SIG-M5 treated with dmso at 0.1 percent for 504 hours (cell line): Measurements from ENCODE around the gene TMEM11.
"Not testable (repeated sequence)": the region's sequence is repeated elsewhere in the genome, so short reads cannot be mapped to it uniquely, and the experiment has no call there.

ENCODE experiments used
- DNase-seq: peaks from one replicate; lab custom pipeline; 2025; ENCODE audit not compliant: unreplicated experiment; lab: John Stamatoyannopoulos, UW

Gene TMEM11

DNA sequence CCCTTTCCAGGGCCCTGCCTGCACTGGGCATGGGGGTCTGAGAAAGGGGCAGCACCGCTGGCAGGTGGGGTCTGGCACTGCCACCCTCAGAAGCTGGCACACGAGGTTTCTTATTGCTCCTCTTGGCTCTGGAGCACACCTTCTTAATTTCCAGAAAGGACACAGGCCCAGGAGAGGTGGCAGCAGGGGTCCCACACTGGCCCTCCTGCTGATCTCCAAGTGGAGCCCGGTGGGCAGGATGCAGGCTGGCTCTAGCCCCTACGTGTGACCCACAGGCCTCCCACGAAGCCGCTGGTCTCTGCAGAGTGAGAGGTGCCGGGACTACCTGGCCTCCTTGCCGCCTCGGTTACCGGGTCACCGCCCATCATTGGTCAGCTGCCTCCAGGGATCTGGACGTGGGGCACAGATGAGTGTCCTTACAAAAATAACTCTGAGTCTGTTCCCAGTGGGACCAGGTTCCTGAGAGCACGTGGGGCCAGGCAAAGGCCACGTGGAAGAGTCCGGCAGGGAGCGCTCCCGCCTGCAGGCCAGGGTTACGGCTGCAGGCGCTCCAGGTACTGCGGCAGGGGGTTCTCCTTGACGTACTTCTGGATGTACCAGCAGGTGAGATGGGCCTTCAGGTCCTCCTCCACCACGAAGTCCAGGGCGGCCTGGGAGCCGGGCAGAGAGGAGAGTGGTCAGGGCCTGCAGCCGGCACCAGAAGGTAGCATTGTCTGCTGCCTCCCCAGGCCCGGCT is 29.0 kb upstream of the TMEM11 start:
- no peak for DNase-seq

DNA sequence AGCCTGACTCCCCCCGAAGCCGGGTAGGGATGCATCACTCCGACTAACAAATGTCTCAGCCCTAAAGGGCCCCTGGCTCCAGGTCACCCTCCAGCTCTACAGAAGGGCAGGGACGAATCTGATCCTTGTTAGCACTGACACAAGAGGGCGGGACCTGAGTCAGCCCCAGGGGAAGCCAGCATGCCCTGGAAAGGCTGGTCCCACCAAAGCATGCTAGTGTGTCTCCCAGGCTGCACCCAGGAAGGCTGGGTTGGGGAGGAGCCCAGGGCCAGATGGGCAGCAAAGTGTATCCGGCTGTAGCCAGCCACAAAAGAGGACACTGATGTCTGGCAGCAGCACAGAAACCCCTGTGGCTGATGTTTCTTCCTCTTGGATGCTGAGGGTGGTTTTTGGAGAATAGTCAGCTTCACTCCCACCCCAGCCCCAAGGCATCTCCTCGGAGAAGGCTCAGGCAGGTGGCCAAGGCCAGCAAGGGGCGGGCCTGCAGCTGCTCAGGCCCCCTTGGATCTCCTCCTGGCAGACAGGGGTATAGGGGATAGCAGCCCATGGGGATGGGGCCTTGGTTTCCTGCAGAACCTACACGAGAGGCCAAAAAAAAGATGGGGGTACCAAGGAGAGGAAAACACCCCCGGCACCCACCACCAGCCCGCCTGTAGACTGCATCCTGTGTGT is 28.2 kb upstream of the TMEM11 start:
- no peak for DNase-seq

DNA sequence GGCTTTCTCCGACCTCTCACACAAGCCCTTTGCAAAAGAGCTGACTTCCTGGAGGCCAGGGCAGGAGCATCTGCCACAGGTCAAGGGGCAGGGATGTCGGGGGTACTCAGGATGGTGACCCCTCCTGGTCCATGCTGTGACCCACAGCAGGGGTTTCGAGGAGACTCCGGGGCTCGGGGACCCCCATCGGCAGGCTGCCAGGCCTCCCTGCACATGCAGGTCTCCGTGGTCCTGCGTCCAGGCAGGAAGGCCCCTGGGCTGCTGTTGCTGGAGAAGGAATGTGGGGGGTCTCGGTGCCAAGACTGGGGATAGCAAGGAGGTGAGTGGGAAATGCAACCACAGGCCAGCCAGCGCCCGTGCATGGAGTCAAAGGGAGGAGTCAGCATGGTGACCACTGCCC is 27.6 kb upstream of the TMEM11 start:
- DNase-seq: no peak

GRCh38 chr17:21240369-21241055 is 26.6 kb upstream of the TMEM11 start:
- no peak for DNase-seq

GRCh38 chr17:21239680-21240368 is 25.9 kb upstream of the TMEM11 start:
- DNase-seq: peak; percentile 77

DNA sequence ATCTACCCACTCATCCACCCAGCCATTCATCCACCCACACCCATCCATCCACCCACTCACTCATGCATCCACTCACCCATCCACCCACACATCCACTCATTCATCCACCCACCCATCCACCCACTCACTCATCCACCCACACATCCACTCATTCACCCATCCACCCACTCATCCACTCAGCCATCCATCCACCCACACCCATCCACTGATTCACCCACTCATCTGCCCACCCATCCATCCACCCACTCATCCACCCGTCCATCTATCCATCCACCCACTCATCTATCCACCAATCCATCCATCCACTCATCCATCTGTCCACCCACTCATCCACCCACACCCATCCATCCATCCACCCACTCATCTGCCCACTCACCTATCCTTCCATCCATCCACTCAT is 22.0 kb upstream of the TMEM11 start:
- DNase-seq: no peak

DNA sequence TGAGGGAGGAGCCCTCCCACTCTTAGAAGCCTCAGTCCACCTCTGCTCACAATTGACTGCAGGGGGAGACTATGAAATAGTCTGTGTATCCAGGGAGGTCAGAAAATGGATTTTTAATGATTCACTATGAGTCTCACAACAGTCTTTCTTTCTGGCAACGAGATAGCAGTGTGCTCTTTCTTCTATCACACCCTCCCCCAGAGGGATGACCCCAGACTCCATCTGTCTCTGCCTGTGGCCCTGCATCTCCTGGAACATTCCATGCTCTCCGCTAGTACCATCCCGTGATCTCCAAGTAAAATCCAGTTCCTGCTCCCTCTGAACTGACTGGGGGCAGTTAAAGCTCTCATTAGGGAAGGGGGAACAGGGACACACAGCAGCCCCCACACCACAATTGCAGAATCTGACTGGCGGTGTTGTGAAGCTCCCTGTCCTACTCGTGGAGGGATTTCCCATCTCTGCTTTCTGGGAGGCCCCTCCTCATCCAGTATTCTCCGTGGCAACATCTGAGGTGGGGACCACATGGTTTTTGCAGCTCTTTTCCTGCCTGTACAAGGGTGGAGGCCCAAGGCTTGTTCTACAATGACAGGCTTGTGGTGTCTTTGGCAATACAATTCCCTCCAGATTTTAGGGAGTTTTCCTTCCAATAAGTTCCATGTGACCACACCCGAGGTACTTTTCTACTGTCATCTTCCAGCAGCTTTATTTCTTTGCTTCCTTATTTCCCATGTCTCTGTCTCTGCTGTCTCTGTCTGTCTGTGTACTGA is 19.8 kb upstream of the TMEM11 start:
- DNase-seq: no peak

GRCh38 chr17:21232033-21232749 is 18.2 kb upstream of the TMEM11 start:
- no peak for DNase-seq

GRCh38 chr17:21231533-21231932 is 17.6 kb upstream of the TMEM11 start:
- no peak for DNase-seq

GRCh38 chr17:21228845-21229244 is 14.9 kb upstream of the TMEM11 start:
- DNase-seq: no peak

GRCh38 chr17:21228111-21228510 is 14.2 kb upstream of the TMEM11 start:
- DNase-seq: peak; percentile 36

DNA sequence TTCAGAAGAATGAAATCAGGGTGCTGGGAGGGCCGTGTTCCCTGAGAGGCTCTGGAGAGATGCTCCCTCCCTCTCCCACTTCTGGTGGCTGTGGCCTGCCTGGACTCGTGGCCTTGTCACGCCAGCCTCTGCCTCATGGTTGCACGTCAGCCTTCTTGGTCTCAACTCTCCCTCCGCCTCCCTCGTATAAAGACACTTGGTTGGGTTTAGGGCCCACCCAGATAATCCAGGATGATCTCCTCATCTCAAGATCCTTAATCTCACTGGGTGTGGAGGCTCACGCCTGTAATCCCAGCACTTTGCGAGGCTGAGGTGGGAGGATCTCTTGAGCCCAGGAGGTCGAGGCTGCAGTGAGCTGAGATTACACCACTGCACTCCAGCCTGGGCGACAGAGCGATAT is 13.3 kb upstream of the TMEM11 start:
- not testable (repeated sequence) for DNase-seq

DNA sequence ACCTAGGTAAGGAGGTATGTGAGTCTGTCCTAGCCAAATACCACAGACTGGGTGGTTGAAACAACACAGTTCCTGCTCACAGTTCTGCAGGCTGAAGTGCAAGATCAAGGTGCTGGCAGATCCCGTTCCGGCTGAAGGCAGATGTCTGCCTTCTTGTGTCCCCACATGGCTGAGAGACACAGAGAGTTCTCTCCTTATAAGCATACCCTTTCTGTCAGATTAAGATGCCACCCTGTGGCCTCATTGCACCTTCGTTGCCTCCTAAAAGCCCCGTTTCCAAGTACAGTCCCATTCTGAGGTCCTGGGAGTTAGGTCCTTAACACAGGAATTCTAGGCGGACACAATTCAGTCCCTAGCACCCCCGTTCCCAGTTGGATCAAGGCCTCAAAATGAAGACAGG is 9.1 kb upstream of the TMEM11 start:
- no peak for DNase-seq

DNA sequence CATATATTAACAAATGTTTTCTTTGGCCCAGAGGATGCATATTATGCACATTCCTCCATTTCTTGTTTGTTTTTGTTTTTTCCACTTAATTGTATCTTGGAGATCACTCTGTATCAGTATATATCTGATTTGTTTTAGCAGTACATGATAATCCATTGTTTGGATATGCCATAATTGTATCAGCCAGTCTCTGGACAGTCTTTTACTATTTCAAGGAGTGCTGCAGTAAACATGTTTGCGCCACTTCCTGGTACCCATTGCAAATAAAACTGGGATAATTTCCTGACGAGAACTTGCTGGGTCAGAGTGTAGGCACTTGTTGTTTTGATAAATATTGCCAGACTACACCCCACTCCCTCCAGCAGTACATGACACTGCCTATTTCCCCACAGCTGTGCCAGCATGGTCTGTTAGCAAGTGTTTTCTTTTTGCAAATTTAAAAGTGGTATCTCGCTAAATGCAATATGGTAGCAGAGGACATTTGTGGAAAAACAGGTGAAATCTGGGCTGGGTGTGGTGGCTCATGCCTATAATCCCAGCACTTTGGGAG is 4.9 kb upstream of the TMEM11 start:
- DNase-seq: no peak

- DNase-seq: peak; percentile 21
Observed at GRCh38 chr17:21218101-21218500, 4.1 kb upstream of the TMEM11 start.

- DNase-seq: no peak
Observed at GRCh38 chr17:21217346-21217745, 3.4 kb upstream of the TMEM11 start.

DNA sequence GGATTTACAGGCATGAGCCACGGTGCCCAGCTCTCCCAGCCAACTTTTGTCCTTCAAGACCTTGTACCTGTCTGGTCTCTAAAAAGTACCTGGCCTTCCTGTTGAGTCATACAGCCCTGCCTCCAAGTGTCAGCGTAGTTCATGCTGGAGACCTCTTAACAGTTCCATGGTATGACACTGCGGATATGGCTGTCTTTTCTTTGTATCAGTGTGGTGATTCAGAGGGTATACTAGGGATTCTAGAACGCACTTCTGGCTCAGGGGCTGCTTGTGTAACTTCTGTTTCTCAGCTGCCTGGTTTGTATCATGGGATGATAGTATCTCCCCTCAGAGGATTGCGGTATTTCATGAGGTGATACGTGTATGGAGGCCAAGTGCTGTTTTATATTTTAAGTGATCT is 2.0 kb upstream of the TMEM11 start:
- DNase-seq: peak; percentile 60

- DNase-seq: peak; percentile 37
Observed at GRCh38 chr17:21214777-21215541, 998 bp upstream of the TMEM11 start.

DNA sequence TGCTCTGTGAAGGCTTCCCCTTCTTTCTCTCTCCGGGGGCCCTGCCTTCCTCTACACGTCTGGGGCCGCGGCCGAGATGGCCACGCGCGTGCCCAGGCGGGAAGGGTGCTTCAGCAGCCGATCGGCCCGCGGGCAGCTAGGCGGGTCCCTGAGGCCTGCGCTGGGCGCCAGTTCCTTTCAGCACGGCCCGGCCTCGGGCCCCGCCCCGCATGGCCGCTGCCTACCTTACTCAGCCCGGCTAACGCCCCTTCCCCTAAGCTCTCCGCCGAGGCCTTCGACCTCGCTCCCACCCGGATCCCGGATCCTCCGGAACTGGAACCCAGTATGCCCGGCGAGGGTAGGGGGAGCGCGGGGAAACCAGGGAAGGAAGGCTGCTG is 335 bp downstream of the TMEM11 start:
- DNase-seq: no peak
